ENCODE data around the gene VTI1A.

DNA sequence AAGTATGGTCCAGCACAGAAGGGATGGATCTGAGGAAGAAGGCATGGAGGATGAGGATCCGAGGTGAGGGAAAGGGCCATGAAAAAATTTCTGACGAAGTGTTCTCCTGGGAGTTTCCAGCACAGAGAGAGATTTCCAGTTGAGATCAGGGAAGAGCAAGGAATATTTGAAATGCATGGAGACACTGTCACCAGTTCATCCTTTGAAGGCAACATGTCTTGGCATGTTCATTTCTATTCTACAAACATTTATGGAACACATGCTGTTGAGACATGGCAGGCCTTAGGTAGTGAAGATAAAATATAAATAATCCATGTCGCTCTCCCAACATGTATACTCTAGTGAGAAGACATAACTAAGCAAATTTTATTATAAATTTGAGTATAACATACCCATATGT, 269.1 kb downstream of the VTI1A start:
- TF ChIP-seq, protein P1, sequence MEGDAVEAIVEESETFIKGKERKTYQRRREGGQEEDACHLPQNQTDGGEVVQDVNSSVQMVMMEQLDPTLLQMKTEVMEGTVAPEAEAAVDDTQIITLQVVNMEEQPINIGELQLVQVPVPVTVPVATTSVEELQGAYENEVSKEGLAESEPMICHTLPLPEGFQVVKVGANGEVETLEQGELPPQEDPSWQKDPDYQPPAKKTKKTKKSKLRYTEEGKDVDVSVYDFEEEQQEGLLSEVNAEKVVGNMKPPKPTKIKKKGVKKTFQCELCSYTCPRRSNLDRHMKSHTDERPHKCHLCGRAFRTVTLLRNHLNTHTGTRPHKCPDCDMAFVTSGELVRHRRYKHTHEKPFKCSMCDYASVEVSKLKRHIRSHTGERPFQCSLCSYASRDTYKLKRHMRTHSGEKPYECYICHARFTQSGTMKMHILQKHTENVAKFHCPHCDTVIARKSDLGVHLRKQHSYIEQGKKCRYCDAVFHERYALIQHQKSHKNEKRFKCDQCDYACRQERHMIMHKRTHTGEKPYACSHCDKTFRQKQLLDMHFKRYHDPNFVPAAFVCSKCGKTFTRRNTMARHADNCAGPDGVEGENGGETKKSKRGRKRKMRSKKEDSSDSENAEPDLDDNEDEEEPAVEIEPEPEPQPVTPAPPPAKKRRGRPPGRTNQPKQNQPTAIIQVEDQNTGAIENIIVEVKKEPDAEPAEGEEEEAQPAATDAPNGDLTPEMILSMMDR (conservative IDR thresholded peaks at IDR 0.05; ENCODE audit: low read depth, low read length): no peak
- no peak for TF ChIP-seq MAFK (IDR thresholded peaks at IDR 0.05; ENCODE audit: low read depth, low read length)

All from IMR-90 (cell line).